GM18498 (cell line): ENCODE results near the gene LDLRAD1.
"Not testable (repeated sequence)": the region's sequence is repeated elsewhere in the genome, so short reads cannot be mapped to it uniquely, and the experiment has no call there.

Source experiments
- ATAC-seq: cut with Tn5 transposase; IDR thresholded peaks from one replicate; pipeline ENCODE4 v1.9.1; 2021; ENCODE audit warnings: mild to moderate bottlenecking, moderate library complexity; ENCODE audit not compliant: unreplicated experiment

LDLRAD1 gene

GRCh38 chr1:54017979-54018378 lies at the start of gene LDLRAD1:
LDLRAD1 (minus strand) TSS chr1:54018186; CDS start chr1:54018112, 74 bp downstream.
- ATAC-seq: no peak

GRCh38 chr1:54064299-54064698 lies 46.3 kb upstream of the LDLRAD1 start:
- ATAC-seq: no peak

GRCh38 chr1:54054438-54054749 lies 36.4 kb upstream of the LDLRAD1 start:
- no peak for ATAC-seq

- no peak for ATAC-seq
Measured at GRCh38 chr1:54053745-54054437, 35.9 kb upstream of the LDLRAD1 start.

GRCh38 chr1:54052934-54053744 lies 35.2 kb upstream of the LDLRAD1 start, which contains the start of the genes TCEANC2 and TMEM59:
TCEANC2 (plus strand) TSS chr1:54053608; CDS start chr1:54054423, 815 bp downstream.
TMEM59 (minus strand) TSS chr1:54053204; CDS start chr1:54053188, 16 bp downstream.
- peak; percentile 92 for ATAC-seq

GRCh38 chr1:54052431-54052933 lies 34.5 kb upstream of the LDLRAD1 start:
- ATAC-seq: peak; percentile 17

GRCh38 chr1:54051933-54052430 lies 34.0 kb upstream of the LDLRAD1 start:
- ATAC-seq: no peak

- not testable (repeated sequence) for ATAC-seq
Measured at GRCh38 chr1:54050435-54050834, 32.4 kb upstream of the LDLRAD1 start.

GRCh38 chr1:54047384-54048305 lies 29.7 kb upstream of the LDLRAD1 start:
- no peak for ATAC-seq

GRCh38 chr1:54046671-54047383 lies 28.8 kb upstream of the LDLRAD1 start:
- ATAC-seq: no peak

- ATAC-seq: no peak
Measured at GRCh38 chr1:54045496-54045895, 27.5 kb upstream of the LDLRAD1 start.

GRCh38 chr1:54041806-54042205 lies 23.8 kb upstream of the LDLRAD1 start:
- no peak for ATAC-seq

- no peak for ATAC-seq
Measured at GRCh38 chr1:54037476-54037875, 19.5 kb upstream of the LDLRAD1 start.

GRCh38 chr1:54028306-54029251 lies 10.6 kb upstream of the LDLRAD1 start:
- no peak for ATAC-seq

GRCh38 chr1:54027848-54028247 lies 9.9 kb upstream of the LDLRAD1 start:
- no peak for ATAC-seq

- ATAC-seq: not testable (repeated sequence)
Measured at GRCh38 chr1:54024811-54025210, 6.8 kb upstream of the LDLRAD1 start.

GRCh38 chr1:54024358-54024757 lies 6.4 kb upstream of the LDLRAD1 start:
- no peak for ATAC-seq

- ATAC-seq: not testable (repeated sequence)
Measured at GRCh38 chr1:54019562-54020176, 1.7 kb upstream of the LDLRAD1 start.
